GDM1 (cell line): ENCODE results near the gene SCAMP1.

Experiments used
- DNase-seq: peaks from one replicate; lab custom pipeline; 2025; lab: John Stamatoyannopoulos, UW

SCAMP1 gene

GRCh38 chr5:78513441-78513840 lies 153.0 kb downstream of the SCAMP1 start:
- DNase-seq: no peak

- DNase-seq: no peak
Measured at GRCh38 chr5:78514427-78515330, 154.3 kb downstream of the SCAMP1 start.

GRCh38 chr5:78515670-78516069 lies 155.3 kb downstream of the SCAMP1 start:
- DNase-seq: no peak

- DNase-seq: no peak
Measured at GRCh38 chr5:78518365-78519197, 158.2 kb downstream of the SCAMP1 start.

- DNase-seq: no peak
Measured at GRCh38 chr5:78519198-78519941, 159.0 kb downstream of the SCAMP1 start.

GRCh38 chr5:78521455-78521854 lies 161.0 kb downstream of the SCAMP1 start:
- DNase-seq: no peak

- DNase-seq: no peak
Measured at GRCh38 chr5:78522476-78523260, 162.3 kb downstream of the SCAMP1 start.

- DNase-seq: no peak
Measured at GRCh38 chr5:78523314-78524193, 163.1 kb downstream of the SCAMP1 start.

- no peak for DNase-seq
Measured at GRCh38 chr5:78526049-78526525, 165.7 kb downstream of the SCAMP1 start.

GRCh38 chr5:78527054-78527859 lies 166.8 kb downstream of the SCAMP1 start:
- DNase-seq: no peak

- DNase-seq: no peak
Measured at GRCh38 chr5:78527925-78528324, 167.5 kb downstream of the SCAMP1 start.
